HepG2 (cell line): Measurements from ENCODE around the gene ANKRD7. TPM values are rescaled to one million over a fixed set of nuclear protein-coding genes. Genes with fewer than 3 reads are reported as not detected.

Source experiments
- CENPT ChIP-seq: sonication (generic); formaldehyde crosslinking; IDR thresholded peaks from 2 replicates; pipeline ENCODE4 v1.8.0; 2022; ENCODE audit warnings: low read depth, mild to moderate bottlenecking, moderate library complexity, missing genetic modification reagents
- NFYC ChIP-seq: IDR thresholded peaks from 2 replicates; pipeline ENCODE4 v1.6.1; 2016; ENCODE audit warnings: missing genetic modification reagents, missing compliant biosample characterization
- NR0B2 ChIP-seq: sonication (generic); formaldehyde crosslinking; IDR thresholded peaks from 2 replicates; pipeline ENCODE4 v1.4.0; 2020; ENCODE audit warnings: mild to moderate bottlenecking, missing genetic modification reagents
- PREB ChIP-seq: sonication (generic); formaldehyde crosslinking; IDR thresholded peaks from 2 replicates; pipeline ENCODE4 v1.4.0; 2020; ENCODE audit warnings: missing genetic modification reagents
- STAG1 ChIP-seq: sonication (generic); formaldehyde crosslinking; IDR thresholded peaks from 2 replicates; pipeline ENCODE4 v1.4.0; 2020; ENCODE audit warnings: missing genetic modification reagents
- TEAD3 ChIP-seq: optimal IDR thresholded peaks from 2 replicates; pipeline ENCODE3; 2016; ENCODE audit warnings: borderline replicate concordance
- ZNF543 ChIP-seq: sonication (generic); formaldehyde crosslinking; IDR thresholded peaks from 2 replicates; pipeline ENCODE4 v1.4.0; 2020; ENCODE audit warnings: mild to moderate bottlenecking, missing genetic modification reagents
- ZNF563 ChIP-seq: sonication (generic); formaldehyde crosslinking; IDR thresholded peaks from 2 replicates; pipeline ENCODE4 v1.8.0; 2022; ENCODE audit warnings: mild to moderate bottlenecking, moderate library complexity, missing genetic modification reagents
- ZNF609 ChIP-seq: sonication (generic); formaldehyde crosslinking; IDR thresholded peaks from 2 replicates; pipeline ENCODE4 v1.4.0; 2020; ENCODE audit warnings: mild to moderate bottlenecking, missing genetic modification reagents, borderline replicate concordance
- ZNF703 ChIP-seq: sonication (generic); formaldehyde crosslinking; IDR thresholded peaks from 2 replicates; pipeline ENCODE4 v1.5.1; 2020; ENCODE audit warnings: missing genetic modification reagents, mild to moderate bottlenecking, moderate library complexity, borderline replicate concordance
- ZNF713 ChIP-seq: sonication (generic); formaldehyde crosslinking; IDR thresholded peaks from 2 replicates; pipeline ENCODE4 v1.4.0; 2020; ENCODE audit warnings: mild to moderate bottlenecking, missing genetic modification reagents
- ZNF773 ChIP-seq: sonication (generic); formaldehyde crosslinking; IDR thresholded peaks from 2 replicates; pipeline ENCODE4 v1.4.0; 2020; ENCODE audit warnings: missing genetic modification reagents, borderline replicate concordance
- polyA plus RNA-seq, 8 experiments: library from polyadenylated mRNA; depleted of rRNA in 3 of 8; stranded (reverse) in 7 of 8; unstranded in 1 of 8; fragments of >200 nt; fragmentation: Illumina TruSeq in 4 of 8; extraction: Trizol in 4 of 8; gene quantifications; 2 replicates each; pipeline versions ENCODE4 v1.2.1 to v1.2.3, GENCODE V29; 2011 to 2016; ENCODE audit warnings: low read depth in 4 of 8, missing spikeins in 1 of 8, mixed read lengths in 1 of 8; ENCODE audit not compliant: insufficient read depth in 1 of 8
- total RNA-seq, 5 experiments: library from RNA; depleted of rRNA; stranded (reverse); fragments of >200 nt; fragmentation: Illumina TruSeq; extraction: Trizol; gene quantifications; 2 replicates each; pipeline ENCODE4 v1.2.3, GENCODE V29; 2016; ENCODE audit warnings: low read depth in 1 of 5

ANKRD7 gene
- total and polyA plus RNA-seq, 2 of the 13 experiments (the other 11 are each of a cell fraction or from before 2014, with no cell fraction given): not detected

- no peak for TF ChIP-seq ZNF609 (CRISPR knock-in tag)
- TF ChIP-seq PREB: no peak
- TF ChIP-seq ZNF563 (CRISPR knock-in tag): no peak
- no peak for TF ChIP-seq NFYC (CRISPR knock-in tag)
- no peak for TF ChIP-seq NR0B2
- no peak for TF ChIP-seq STAG1 (CRISPR knock-in tag)
- no peak for TF ChIP-seq ZNF703 (CRISPR knock-in tag)
- TF ChIP-seq ZNF543 (CRISPR knock-in tag): no peak
- TF ChIP-seq ZNF713 (CRISPR knock-in tag): no peak
- no peak for TF ChIP-seq ZNF773 (CRISPR knock-in tag)
- no peak for TF ChIP-seq TEAD3
- no peak for TF ChIP-seq CENPT (CRISPR knock-in tag)
These were observed 48.8 kb upstream of the ANKRD7 start (continued) for GRCh38 chr7:118175740-118176139.
